Immature natural killer cell (primary cell): Measurements from ENCODE around the gene GNAL. TPM values are rescaled to one million over a fixed set of nuclear protein-coding genes. Genes with fewer than 3 reads are reported as not detected.

Source experiments
- DNase-seq, 3 donors: peaks; one replicate each; pipeline ENCODE4 v3.0.0; 2022; ENCODE audit warnings: mixed read lengths in 1 of 3
- H3K27ac Mint-ChIP-seq, 6 donors: one replicate each; pipeline ENCODE4 v1.8.0; 2020; ENCODE audit warnings: mixed read lengths in 6 of 6, mild to moderate bottlenecking in 5 of 6, inconsistent platforms in 4 of 6, moderate library complexity in 3 of 6
- H3K27me3 Mint-ChIP-seq, 3 donors: one replicate each; pipeline ENCODE4 v1.8.0; 2020 to 2021; ENCODE audit warnings: low read depth in 3 of 3, mild to moderate bottlenecking in 3 of 3, mixed read lengths in 3 of 3, moderate library complexity in 3 of 3, inconsistent platforms in 1 of 3
- H3K36me3 Mint-ChIP-seq, 3 donors: one replicate each; pipeline ENCODE4 v1.8.0; 2020; ENCODE audit warnings: mixed read lengths in 3 of 3, inconsistent platforms in 2 of 3, mild to moderate bottlenecking in 2 of 3
- H3K4me1 Mint-ChIP-seq, 2 donors: one replicate each; pipeline ENCODE4 v1.8.0; 2020; ENCODE audit warnings: inconsistent platforms in 2 of 2, mild to moderate bottlenecking in 2 of 2, mixed read lengths in 2 of 2, moderate library complexity in 1 of 2
- H3K4me3 Mint-ChIP-seq, 5 donors: one replicate each; pipeline ENCODE4 v1.8.0; 2020; ENCODE audit warnings: mild to moderate bottlenecking in 5 of 5, mixed read lengths in 5 of 5, inconsistent platforms in 3 of 5, moderate library complexity in 3 of 5
- H3K9me3 Mint-ChIP-seq, 6 donors: one replicate each; pipeline ENCODE4 v1.8.0; 2020; ENCODE audit warnings: mild to moderate bottlenecking in 6 of 6, mixed read lengths in 6 of 6, inconsistent platforms in 4 of 6, moderate library complexity in 3 of 6
- polyA plus RNA-seq, 3 donors: library from polyadenylated mRNA; unstranded; fragments of 300-500 nt; fragmentation: Illumina TruSeq; gene quantifications; one replicate each; pipeline ENCODE4 v1.2.3, GENCODE V29; 2021

Gene GNAL
- polyA plus RNA-seq, 3 donors from 2014 or later = 4.1 to 4.9 (median 4.2) TPM

DNA sequence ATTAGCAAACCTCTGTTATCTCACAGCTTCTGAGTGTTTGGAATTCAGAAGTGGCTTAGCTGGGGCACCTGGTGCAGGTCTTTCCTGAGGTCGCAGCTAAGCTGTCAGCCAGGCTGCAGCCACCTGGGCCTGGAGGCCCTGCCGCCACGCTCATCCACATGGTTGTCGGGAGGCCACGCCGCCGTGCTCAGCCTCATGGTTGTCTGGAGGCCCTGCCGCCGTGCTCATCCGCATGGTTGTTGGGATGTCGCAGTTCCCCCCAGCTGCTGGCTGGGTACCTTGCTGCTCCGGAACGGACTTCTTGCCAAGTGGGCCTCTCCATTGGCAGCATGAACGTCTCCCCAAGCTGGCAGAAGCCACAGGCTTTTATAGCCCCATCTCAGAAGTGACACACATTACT lies 243.3 kb downstream of the GNAL start:
- Mint-ChIP-seq H3K36me3 (no peaks in the 10 kb centered on the region), H3K27ac (no peak overlapping the region), H3K9me3 (no peaks in the 10 kb centered on the region), H3K4me1 (peaks cover 2 to 9% of the 10 kb centered on the region in 2 donors), H3K27me3 (peaks cover 3 to 6% (median 4%) of the 10 kb centered on the region in 3 donors), H3K4me3 (no peak overlapping the region)
- DNase-seq = no peak

Other genes with a start within 250 kb of the GNAL start
- gene SLC35G4, start 79.7 kb upstream of the GNAL start, polyA plus RNA-seq = not detected
- gene CHMP1B, start 162.1 kb downstream of the GNAL start, polyA plus RNA-seq = 10 to 100 TPM; 53.5 to 69.6 (median 54.0) TPM
- 10 to 100 TPM; 65.0 to 81.0 (median 67.8) TPM for gene MPPE1, start 219.1 kb downstream of the GNAL start, polyA plus RNA-seq